GM12891 (cell line): Measurements from ENCODE around the gene EDA.

Experiments
- PAX5 ChIP-seq: IDR thresholded peaks from 2 replicates; pipeline ENCODE4 v1.6.1; 2011; ENCODE audit warnings: low read length, moderate library complexity, mild to moderate bottlenecking; ENCODE audit not compliant: insufficient read depth, severe bottlenecking
- POLR2A ChIP-seq: IDR thresholded peaks from 2 replicates; pipeline ENCODE4 v1.6.1; 2011; ENCODE audit warnings: low read depth, low read length, control low read depth
- POLR2AphosphoS5 ChIP-seq: IDR thresholded peaks from 2 replicates; pipeline ENCODE4 v1.6.1; 2011; ENCODE audit warnings: low read depth, low read length, control low read depth
- POU2F2 ChIP-seq: IDR thresholded peaks from 2 replicates; pipeline ENCODE4 v1.6.1; 2011; ENCODE audit warnings: low read depth, mild to moderate bottlenecking, control low read depth, low read length, moderate library complexity
- SPI1 ChIP-seq: IDR thresholded peaks from 2 replicates; pipeline ENCODE4 v1.6.1; 2011; ENCODE audit warnings: low read depth, low read length, control low read depth
- TAF1 ChIP-seq: IDR thresholded peaks from 2 replicates; pipeline ENCODE4 v1.6.1; 2011; ENCODE audit warnings: low read depth, low read length, control low read depth

DNA sequence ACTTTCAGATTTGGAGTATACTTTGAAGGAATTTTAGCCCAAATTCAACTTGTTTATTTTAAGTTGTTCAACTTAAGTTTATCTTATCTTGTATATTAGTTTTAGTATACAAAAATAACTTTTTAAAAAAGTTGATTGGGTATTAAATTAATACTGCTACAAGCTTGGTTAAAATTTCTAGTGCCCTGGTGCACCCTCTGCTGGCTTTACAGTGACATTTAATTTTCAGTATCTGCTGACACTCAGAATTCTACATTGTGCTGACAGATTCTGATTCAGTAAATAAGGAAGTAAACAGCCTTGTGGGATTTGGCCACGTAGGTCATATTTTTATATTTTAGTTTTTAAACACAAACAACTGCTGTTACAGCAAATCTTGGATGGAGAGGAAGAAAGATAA lies 2.9 kb downstream of the EDA start:
- TF ChIP-seq POLR2A (no peak), TAF1 (no peak), POLR2AphosphoS5 (no peak), SPI1 (no peak), PAX5 (no peak), POU2F2 (no peak)
